ENCODE data around the gene RAB26.
"Not testable (repeated sequence)": the region's sequence is repeated elsewhere in the genome, so short reads cannot be mapped to it uniquely, and the experiment has no call there.

DNA sequence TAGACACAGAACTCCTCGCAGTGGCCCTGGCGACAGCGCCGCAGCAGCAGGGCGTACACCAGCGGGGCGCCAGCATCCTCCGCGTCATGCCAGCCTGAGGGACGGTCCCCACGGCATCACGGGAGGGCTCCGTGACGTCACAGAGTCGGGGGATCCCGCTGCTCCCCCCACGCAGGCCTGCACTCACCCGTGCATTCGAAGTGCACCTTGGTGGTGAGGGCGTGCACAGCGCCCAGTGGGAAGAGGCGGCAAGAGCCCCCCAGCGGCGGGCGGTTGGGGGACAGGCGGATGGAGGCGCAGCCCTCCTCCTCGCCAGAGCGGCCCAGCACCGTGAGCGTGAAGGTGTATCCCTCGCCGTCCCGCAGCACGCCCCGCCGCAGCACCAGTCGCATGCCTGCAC is 42.2 kb upstream of the RAB26 start:
- TF ChIP-seq POLR2A (IDR thresholded peaks at IDR 0.05) = not testable (repeated sequence)
- TF ChIP-seq, protein P1, sequence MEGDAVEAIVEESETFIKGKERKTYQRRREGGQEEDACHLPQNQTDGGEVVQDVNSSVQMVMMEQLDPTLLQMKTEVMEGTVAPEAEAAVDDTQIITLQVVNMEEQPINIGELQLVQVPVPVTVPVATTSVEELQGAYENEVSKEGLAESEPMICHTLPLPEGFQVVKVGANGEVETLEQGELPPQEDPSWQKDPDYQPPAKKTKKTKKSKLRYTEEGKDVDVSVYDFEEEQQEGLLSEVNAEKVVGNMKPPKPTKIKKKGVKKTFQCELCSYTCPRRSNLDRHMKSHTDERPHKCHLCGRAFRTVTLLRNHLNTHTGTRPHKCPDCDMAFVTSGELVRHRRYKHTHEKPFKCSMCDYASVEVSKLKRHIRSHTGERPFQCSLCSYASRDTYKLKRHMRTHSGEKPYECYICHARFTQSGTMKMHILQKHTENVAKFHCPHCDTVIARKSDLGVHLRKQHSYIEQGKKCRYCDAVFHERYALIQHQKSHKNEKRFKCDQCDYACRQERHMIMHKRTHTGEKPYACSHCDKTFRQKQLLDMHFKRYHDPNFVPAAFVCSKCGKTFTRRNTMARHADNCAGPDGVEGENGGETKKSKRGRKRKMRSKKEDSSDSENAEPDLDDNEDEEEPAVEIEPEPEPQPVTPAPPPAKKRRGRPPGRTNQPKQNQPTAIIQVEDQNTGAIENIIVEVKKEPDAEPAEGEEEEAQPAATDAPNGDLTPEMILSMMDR (IDR thresholded peaks at IDR 0.05) = not testable (repeated sequence)

Data from thyroid gland (tissue), 4 donors.